ENCODE measurements around the gene PTK6. TPM values are rescaled to one million over a fixed set of nuclear protein-coding genes. Genes with fewer than 3 reads are reported as not detected.

Gene PTK6
- total RNA-seq, 4 donors from 2014 or later: 90.5 to 147 (median 103) TPM

GRCh38 chr20:63501818-63502670 is 35.1 kb downstream of the PTK6 start:
- no peak for DNase-seq
- Histone ChIP-seq H3K4me1 (peaks cover 0 to 12% (median 8%) of the 10 kb centered on the region in 4 donors), H3K27ac (no peak overlapping the region), H3K36me3 (no peaks in the 10 kb centered on the region), H3K4me3 (no peak overlapping the region), H3K9me3 (no peaks in the 10 kb centered on the region), H3K27me3 (peaks cover 94% of the 10 kb centered on the region)
- in situ Hi-C loops (cut with MboI; ENCODE audit: low pct_ligation_motif_present in 1 of 4, low pct_unique_long_range_greater_than_20kb in 1 of 4, low sequenced_read_pairs in 3 of 4) (no loop called here), intact Hi-C loops (cut with DNase I; ENCODE audit: low total_unique reads) (no loop called here)
- 16% methylated on average over 17 of the region's 26 CpGs; no CpG with 5 or more reads in 1 of the 2 donors for WGBS, 2 donors (ENCODE audit: low coverage in 1 of 2)
- TF ChIP-seq POLR2A (IDR thresholded peaks at IDR 0.05): no peak
- no peak for TF ChIP-seq EP300 (IDR thresholded peaks at IDR 0.05; ENCODE audit: low read depth)
- TF ChIP-seq CTCF (IDR thresholded peaks at IDR 0.05): no peak
- no peak for TF ChIP-seq POLR2AphosphoS5 (IDR thresholded peaks at IDR 0.05)

GRCh38 chr20:63500902-63501817 is 36.0 kb downstream of the PTK6 start:
- H3K4me1 ChIP-seq: peaks cover 0 to 16% (median 12%) of the 10 kb centered on the region in 4 donors
- H3K4me3 ChIP-seq: no peak overlapping the region
- H3K9me3 ChIP-seq: no peaks in the 10 kb centered on the region
- no peak for DNase-seq
- no peaks in the 10 kb centered on the region for H3K36me3 ChIP-seq
- no peak for TF ChIP-seq POLR2A (IDR thresholded peaks at IDR 0.05)
- TF ChIP-seq EP300 (IDR thresholded peaks at IDR 0.05; ENCODE audit: low read depth): no peak
- no peak for TF ChIP-seq POLR2AphosphoS5 (IDR thresholded peaks at IDR 0.05)
- TF ChIP-seq CTCF (IDR thresholded peaks at IDR 0.05): no peak
- intact Hi-C loops (cut with DNase I; ENCODE audit: low total_unique reads): no loop called here
- no peak overlapping the region for H3K27ac ChIP-seq
- WGBS, 2 donors (ENCODE audit: low coverage in 1 of 2): 71 to 80% methylated on average over 12 to 27 of the region's 27 CpGs
- H3K27me3 ChIP-seq: peaks cover 92% of the 10 kb centered on the region
- in situ Hi-C loops (cut with MboI; ENCODE audit: low pct_ligation_motif_present in 1 of 4, low pct_unique_long_range_greater_than_20kb in 1 of 4, low sequenced_read_pairs in 3 of 4): no loop called here

GRCh38 chr20:63500151-63500901 is 36.9 kb downstream of the PTK6 start:
- DNase-seq: no peak
- H3K9me3 ChIP-seq: no peaks in the 10 kb centered on the region
- H3K27me3 ChIP-seq: peaks cover 84% of the 10 kb centered on the region
- no peak overlapping the region for H3K27ac ChIP-seq
- in situ Hi-C loops (cut with MboI; ENCODE audit: low pct_ligation_motif_present in 1 of 4, low pct_unique_long_range_greater_than_20kb in 1 of 4, low sequenced_read_pairs in 3 of 4): no loop called here
- H3K36me3 ChIP-seq: no peaks in the 10 kb centered on the region
- no peak overlapping the region for H3K4me3 ChIP-seq
- WGBS, 2 donors (ENCODE audit: low coverage in 1 of 2): 60 to 67% methylated on average over 1 to 24 of the region's 24 CpGs
- H3K4me1 ChIP-seq: peaks cover 0 to 19% (median 13%) of the 10 kb centered on the region in 4 donors
- intact Hi-C loops (cut with DNase I; ENCODE audit: low total_unique reads): no loop called here
- TF ChIP-seq EP300 (IDR thresholded peaks at IDR 0.05; ENCODE audit: low read depth) (no peak), CTCF (IDR thresholded peaks at IDR 0.05) (no peak), POLR2AphosphoS5 (IDR thresholded peaks at IDR 0.05) (no peak), POLR2A (IDR thresholded peaks at IDR 0.05) (no peak)

All from transverse colon (tissue), 4 donors.